Measurements from ENCODE around the gene AURKA. TPM values are rescaled to one million over a fixed set of nuclear protein-coding genes. Genes with fewer than 3 reads are reported as not detected.

Gene AURKA
- total and polyA plus RNA-seq, 9 of the 15 experiments (the other 6 are each of a cell fraction or from before 2014, with no cell fraction given), result 72.7 to 162 (median 113) TPM

DNA sequence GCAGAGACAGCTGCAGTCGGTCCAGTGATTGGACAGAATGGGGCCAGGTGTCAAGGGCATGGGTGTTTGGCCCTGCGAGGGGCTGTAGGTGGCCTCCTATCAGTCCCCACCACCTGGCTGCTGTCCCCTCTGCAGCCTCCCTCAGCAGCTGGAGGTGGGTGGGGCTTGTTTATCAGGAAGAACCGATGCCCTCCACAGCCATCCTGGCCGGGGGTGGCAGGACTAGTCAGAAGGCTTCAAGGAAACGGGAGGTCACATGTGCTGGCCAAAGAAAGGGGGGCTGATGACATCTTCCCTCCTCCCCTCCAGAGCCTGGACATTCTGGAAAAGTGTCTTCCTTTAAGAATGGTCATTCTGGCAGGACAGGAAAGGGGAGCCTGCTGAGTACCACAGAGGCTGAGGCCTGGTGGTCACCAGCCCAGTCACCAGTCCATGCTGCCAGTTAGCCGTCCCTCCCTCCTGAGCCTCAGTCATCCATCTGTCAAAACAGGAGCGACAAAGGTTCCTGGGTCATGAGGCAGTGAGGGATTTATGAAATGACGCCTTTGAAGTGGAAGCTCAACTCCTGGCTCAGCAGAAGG, 29.1 kb downstream of the AURKA start (continued):
- TF ChIP-seq, protein P1, sequence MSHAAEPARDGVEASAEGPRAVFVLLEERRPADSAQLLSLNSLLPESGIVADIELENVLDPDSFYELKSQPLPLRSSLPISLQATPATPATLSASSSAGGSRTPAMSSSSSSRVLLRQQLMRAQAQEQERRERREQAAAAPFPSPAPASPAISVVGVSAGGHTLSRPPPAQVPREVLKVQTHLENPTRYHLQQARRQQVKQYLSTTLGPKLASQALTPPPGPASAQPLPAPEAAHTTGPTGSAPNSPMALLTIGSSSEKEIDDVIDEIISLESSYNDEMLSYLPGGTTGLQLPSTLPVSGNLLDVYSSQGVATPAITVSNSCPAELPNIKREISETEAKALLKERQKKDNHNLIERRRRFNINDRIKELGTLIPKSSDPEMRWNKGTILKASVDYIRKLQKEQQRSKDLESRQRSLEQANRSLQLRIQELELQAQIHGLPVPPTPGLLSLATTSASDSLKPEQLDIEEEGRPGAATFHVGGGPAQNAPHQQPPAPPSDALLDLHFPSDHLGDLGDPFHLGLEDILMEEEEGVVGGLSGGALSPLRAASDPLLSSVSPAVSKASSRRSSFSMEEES (CRISPR knock-in tag; IDR thresholded peaks at IDR 0.05), result peak; percentile 40
- TF ChIP-seq ZBED1 (IDR thresholded peaks at IDR 0.05), result peak; percentile 86; the same call in 1 of the 2 replicates
- no peak for TF ChIP-seq RBM14 (IDR thresholded peaks at IDR 0.05; ENCODE audit: borderline replicate concordance, insufficient read depth, low read depth, low read length)
- TF ChIP-seq, protein P2, sequence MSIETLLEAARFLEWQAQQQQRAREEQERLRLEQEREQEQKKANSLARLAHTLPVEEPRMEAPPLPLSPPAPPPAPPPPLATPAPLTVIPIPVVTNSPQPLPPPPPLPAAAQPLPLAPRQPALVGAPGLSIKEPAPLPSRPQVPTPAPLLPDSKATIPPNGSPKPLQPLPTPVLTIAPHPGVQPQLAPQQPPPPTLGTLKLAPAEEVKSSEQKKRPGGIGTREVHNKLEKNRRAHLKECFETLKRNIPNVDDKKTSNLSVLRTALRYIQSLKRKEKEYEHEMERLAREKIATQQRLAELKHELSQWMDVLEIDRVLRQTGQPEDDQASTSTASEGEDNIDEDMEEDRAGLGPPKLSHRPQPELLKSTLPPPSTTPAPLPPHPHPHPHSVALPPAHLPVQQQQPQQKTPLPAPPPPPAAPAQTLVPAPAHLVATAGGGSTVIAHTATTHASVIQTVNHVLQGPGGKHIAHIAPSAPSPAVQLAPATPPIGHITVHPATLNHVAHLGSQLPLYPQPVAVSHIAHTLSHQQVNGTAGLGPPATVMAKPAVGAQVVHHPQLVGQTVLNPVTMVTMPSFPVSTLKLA (conservative IDR thresholded peaks at IDR 0.05), result peak; percentile 86 to 92
- TF ChIP-seq RFX7 (CRISPR knock-in tag; IDR thresholded peaks at IDR 0.05), result no peak
- TF ChIP-seq STAT5A (IDR thresholded peaks at IDR 0.05; ENCODE audit: borderline replicate concordance, low read length), result peak; percentile 92
- no peak for TF ChIP-seq ZNF79 (CRISPR knock-in tag; IDR thresholded peaks at IDR 0.05; ENCODE audit: low read depth)
- no peak for TF ChIP-seq BMI1 (IDR thresholded peaks at IDR 0.05; ENCODE audit: low read length)
- TF ChIP-seq BHLHE40 (IDR thresholded peaks at IDR 0.05; ENCODE audit: low read length), result peak; percentile 59
- TF ChIP-seq SMAD3 (CRISPR knock-in tag; conservative IDR thresholded peaks at IDR 0.05), result 0 out of 2 replicates have a peak, but pooled peaks have one; percentile 68
- peak; percentile 59; the same call in 1 of the 2 replicates for TF ChIP-seq NBN (IDR thresholded peaks at IDR 0.05; ENCODE audit: low read depth)
- TF ChIP-seq, protein P3, sequence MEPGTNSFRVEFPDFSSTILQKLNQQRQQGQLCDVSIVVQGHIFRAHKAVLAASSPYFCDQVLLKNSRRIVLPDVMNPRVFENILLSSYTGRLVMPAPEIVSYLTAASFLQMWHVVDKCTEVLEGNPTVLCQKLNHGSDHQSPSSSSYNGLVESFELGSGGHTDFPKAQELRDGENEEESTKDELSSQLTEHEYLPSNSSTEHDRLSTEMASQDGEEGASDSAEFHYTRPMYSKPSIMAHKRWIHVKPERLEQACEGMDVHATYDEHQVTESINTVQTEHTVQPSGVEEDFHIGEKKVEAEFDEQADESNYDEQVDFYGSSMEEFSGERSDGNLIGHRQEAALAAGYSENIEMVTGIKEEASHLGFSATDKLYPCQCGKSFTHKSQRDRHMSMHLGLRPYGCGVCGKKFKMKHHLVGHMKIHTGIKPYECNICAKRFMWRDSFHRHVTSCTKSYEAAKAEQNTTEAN (CRISPR knock-in tag; IDR thresholded peaks at IDR 0.05), result no peak
- TF ChIP-seq TOE1 (IDR thresholded peaks at IDR 0.05; ENCODE audit: borderline replicate concordance), result peak; percentile 89
- TF ChIP-seq TOE1 (CRISPR knock-in tag; IDR thresholded peaks at IDR 0.05; ENCODE audit: borderline replicate concordance, low read depth), result no peak
- TF ChIP-seq SIRT6 (IDR thresholded peaks at IDR 0.05; ENCODE audit: low read depth, low read length), result no peak
- no peak for TF ChIP-seq SPI1 (IDR thresholded peaks at IDR 0.05; ENCODE audit: borderline replicate concordance, low read depth, low read length)
- no peak for TF ChIP-seq PHF21A (IDR thresholded peaks at IDR 0.05; ENCODE audit: borderline replicate concordance, low read depth)
- peak; percentile 45; the same call in 1 of the 2 replicates for TF ChIP-seq ELF2 (CRISPR knock-in tag; IDR thresholded peaks at IDR 0.05)
- no peak for TF ChIP-seq DLX4 (CRISPR knock-in tag; IDR thresholded peaks at IDR 0.05)
- TF ChIP-seq RNF219 (CRISPR knock-in tag; IDR thresholded peaks at IDR 0.05), result no peak
- TF ChIP-seq ZNF780A (CRISPR knock-in tag; IDR thresholded peaks at IDR 0.05), result no peak
- TF ChIP-seq IFI16 (CRISPR knock-in tag; IDR thresholded peaks at IDR 0.05), result no peak
- TF ChIP-seq ZNF766 (CRISPR knock-in tag; conservative IDR thresholded peaks at IDR 0.05), result peak; percentile 79

Measured in K562 (cell line).